ENCODE data around the gene LYPD5. TPM values are rescaled to one million over a fixed set of nuclear protein-coding genes. Genes with fewer than 3 reads are reported as not detected.

LYPD5 gene
- total and polyA plus RNA-seq, 2 of the 8 experiments (the other 6 are each of a cell fraction or from before 2014, with no cell fraction given), result 0.74 to 4.3 TPM

DNA sequence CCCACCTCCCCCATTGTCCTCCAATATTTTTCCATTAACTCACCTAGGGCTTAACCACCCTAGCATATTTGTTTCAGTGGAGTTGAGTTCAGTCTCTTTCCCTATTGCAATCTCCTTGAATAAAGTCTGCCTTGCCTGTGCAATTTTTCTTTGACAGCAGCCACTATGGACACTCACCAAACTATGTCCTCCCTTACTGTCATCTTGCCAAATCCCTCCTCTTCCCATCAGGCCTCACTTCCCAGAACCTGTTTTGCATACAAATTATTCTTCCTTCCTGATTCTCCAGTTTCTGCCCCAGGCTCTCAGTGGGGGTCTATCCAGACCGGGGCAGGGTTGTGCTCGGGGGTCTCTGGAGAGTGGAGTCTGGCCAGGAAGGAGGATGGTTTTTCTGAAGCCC lies 2.2 kb upstream of the LYPD5 start:
- Histone ChIP-seq H2BK15ac (ENCODE audit: low read length) (no peak overlapping the region), H3K27me3 (replicated peaks in 1 of 4; ENCODE audit: control insufficient read depth in 3 of 4, extremely low read depth in 1 of 4, insufficient read depth in 3 of 4, low read length in 3 of 4) (peaks cover 0 to 3% (median 2%) of the 10 kb centered on the region in 4 experiments; a peak in 6 of 7 replicates), H3K4me2 (ENCODE audit: insufficient read depth in 1 of 2, low read depth in 2 of 2, low read length in 2 of 2) (no peak overlapping the region), H3K79me2 (ENCODE audit: control insufficient read depth in 1 of 2, insufficient read depth in 2 of 2, low read length in 2 of 2) (no peaks in the 10 kb centered on the region), H2BK12ac (ENCODE audit: low read depth, low read length) (no peak overlapping the region), H2BK20ac (ENCODE audit: low read length) (no peak overlapping the region), H3K36me3 (ENCODE audit: control insufficient read depth in 2 of 4, insufficient read depth in 4 of 4, low read length in 3 of 4) (no peaks in the 10 kb centered on the region), H4K5ac (ENCODE audit: insufficient read length, low read depth, low read length) (no peak overlapping the region), H3K4me1 (replicated peaks in 1 of 4; ENCODE audit: control insufficient read depth in 3 of 4, insufficient read depth in 4 of 4, low read length in 3 of 4) (peaks cover 0 to 2% (median 0%) of the 10 kb centered on the region in 4 experiments; a peak in 2 of 7 replicates), H3K4me3 (ENCODE audit: extremely low read depth in 1 of 4, insufficient read depth in 2 of 4, low read depth in 3 of 4, low read length in 4 of 4) (no peak overlapping the region), H3K23ac (ENCODE audit: insufficient read length) (no peak overlapping the region), H2BK120ac (replicated peaks; ENCODE audit: low read depth, low read length) (no peak overlapping the region), H3K4ac (replicated peaks; ENCODE audit: insufficient read length, low read depth, low read length) (no peak overlapping the region), H3K14ac (ENCODE audit: insufficient read length) (no peak overlapping the region), H2AFZ (ENCODE audit: low read length) (no peak overlapping the region), H4K8ac (ENCODE audit: extremely low read depth, insufficient read depth, low read length) (no peak overlapping the region), H4K91ac (replicated peaks; ENCODE audit: insufficient read length, low read length) (no peak overlapping the region), H3K9ac (replicated peaks in 1 of 4; ENCODE audit: extremely low read depth in 1 of 4, low read depth in 3 of 4, low read length in 3 of 4) (no peak overlapping the region), H3K18ac (ENCODE audit: extremely low read depth, low read length) (no peak overlapping the region), H3K23me2 (ENCODE audit: low read depth, low read length) (no peaks in the 10 kb centered on the region), H3K79me1 (ENCODE audit: low read depth, low read length) (no peaks in the 10 kb centered on the region), H2BK5ac (ENCODE audit: low read depth, low read length) (no peak overlapping the region), H3K27ac (ENCODE audit: low read depth, low read length) (no peak overlapping the region), H4K20me1 (replicated peaks in 1 of 2; ENCODE audit: control insufficient read depth in 1 of 2, insufficient read depth in 2 of 2, low read length in 2 of 2) (no peaks in the 10 kb centered on the region), H3K9me3 (ENCODE audit: insufficient read depth in 2 of 2, low read depth in 1 of 2, low read length in 1 of 2) (no peaks in the 10 kb centered on the region), H3K56ac (replicated peaks; ENCODE audit: insufficient read length, low read depth, low read length) (no peak overlapping the region), H2AK5ac (ENCODE audit: low read depth, low read length) (no peak overlapping the region)
- no peak for TF ChIP-seq TCF12 (IDR thresholded peaks at IDR 0.05; ENCODE audit: low read depth, low read length)
- WGBS, 2 experiments (ENCODE audit: extremely low coverage in 1 of 2, insufficient coverage in 1 of 2, insufficient read length in 1 of 2, insufficient replicate concordance in 2 of 2, low coverage in 1 of 2, low lambda C conversion rate in 2 of 2, missing lambda C conversion rate in 1 of 2), result 100% methylated on average over 2 of the region's 2 CpGs; no CpG with 5 or more reads in 1 of the 2 experiments
- CTCF ChIA-PET (ENCODE audit: partially characterized antibody), result no interaction called here
- DNase-seq (ENCODE audit: low read depth in 1 of 2, low spot score in 2 of 2) (no peak), FAIRE-seq (no peak)
- POLR2A ChIA-PET (ENCODE audit: partially characterized antibody), result no interaction called here
